Left renal cortex interstitium (tissue), 4 donors: ENCODE data around the gene SHISA8. TPM values are rescaled to one million over a fixed set of nuclear protein-coding genes. Genes with fewer than 3 reads are reported as not detected.
"Not testable (repeated sequence)": the region's sequence is repeated elsewhere in the genome, so short reads cannot be mapped to it uniquely, and the experiment has no call there.

Experiments
- DNase-seq, 4 donors: peaks; one replicate each; pipeline ENCODE4 v3.0.0-alpha.2; 2013; ENCODE audit warnings: low read depth in 4 of 4, low spot score in 2 of 4, missing footprints in 1 of 4
- polyA plus RNA-seq, 4 donors: library from polyadenylated mRNA; unstranded; fragments of 120-200 nt; gene quantifications; one replicate each; pipeline ENCODE4 v1.2.1, GENCODE V29; 2013; ENCODE audit not compliant: insufficient read length in 4 of 4

The SHISA8 gene
- polyA plus RNA-seq, 4 donors: 0.28 to 1.9 (median 0.93) TPM

DNA sequence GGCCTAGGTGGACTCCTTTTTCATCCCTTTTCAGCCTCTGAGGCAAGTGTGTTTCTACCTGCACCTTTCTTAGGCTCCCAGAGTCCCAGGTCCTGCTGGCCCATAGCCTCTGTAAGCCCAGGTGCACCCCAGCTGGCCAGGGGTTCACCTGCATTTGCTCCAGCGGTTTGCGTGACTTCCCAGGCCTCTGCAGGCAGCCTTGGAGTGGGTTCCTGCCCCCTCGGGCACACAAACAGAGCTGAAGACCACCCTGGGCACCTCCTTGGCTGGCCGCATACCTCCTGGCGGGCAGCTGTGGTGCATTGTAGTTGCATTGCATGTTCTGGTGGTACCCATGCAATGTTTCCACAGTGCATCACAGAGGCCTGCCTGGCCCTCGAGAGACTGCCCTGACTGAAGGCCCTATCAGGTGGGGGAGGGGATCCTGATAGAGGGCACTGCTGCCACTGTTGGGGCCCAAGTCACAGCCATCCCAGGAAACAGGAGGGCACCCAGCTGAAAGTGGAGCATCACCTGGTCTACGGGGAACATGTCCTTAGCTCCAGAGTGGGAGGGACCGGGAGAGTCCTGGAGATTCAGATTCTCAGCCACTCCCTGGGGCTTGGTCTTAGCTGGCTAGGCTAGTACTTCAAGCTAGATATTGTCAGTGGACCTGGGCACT lies 14.1 kb downstream of the SHISA8 start:
- DNase-seq: no peak

- DNase-seq: no peak
Observed at GRCh38 chr22:41899992-41900651, 14.8 kb downstream of the SHISA8 start.

DNA sequence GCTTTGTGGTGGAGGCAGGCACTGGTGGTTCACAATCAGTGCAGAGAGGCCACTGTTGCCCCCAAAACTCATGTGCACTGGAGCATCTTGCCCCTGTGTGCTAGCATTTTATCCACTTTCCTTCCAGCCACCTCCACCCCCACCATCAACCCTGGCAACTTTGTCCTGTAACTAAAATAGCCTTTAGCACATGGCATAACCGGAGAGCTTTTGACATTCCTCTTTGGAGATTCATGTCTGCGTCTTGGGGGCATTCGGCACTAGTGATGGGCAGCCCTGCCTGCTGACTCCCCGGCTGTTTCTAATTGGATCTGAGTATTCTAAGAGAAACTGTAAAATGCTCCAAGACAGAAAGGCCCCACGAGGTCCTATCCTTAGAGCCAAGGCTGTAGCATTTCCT lies 15.8 kb downstream of the SHISA8 start:
- DNase-seq: no peak

DNA sequence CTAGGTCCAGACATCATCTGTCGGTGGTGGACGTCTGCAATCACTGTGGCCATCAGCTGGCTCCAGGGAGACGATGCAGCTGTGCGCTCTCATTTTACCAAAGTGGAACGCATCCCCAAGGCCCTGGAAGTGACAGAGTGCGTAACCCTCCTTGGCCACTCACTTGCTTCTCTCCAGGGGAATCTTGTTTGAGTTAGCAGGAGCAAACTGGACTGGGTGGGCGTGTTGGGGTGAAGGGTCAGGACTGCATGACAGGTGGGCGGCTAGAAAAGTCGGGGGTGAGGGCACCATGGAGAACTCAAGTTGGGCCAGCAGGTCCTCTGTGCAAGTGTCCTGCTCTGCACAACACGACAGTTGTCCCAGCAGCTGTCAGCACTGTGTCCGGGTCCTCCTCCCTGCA lies 16.2 kb downstream of the SHISA8 start:
- DNase-seq: no peak

- no peak for DNase-seq
Observed at GRCh38 chr22:41893591-41894375, 21.1 kb downstream of the SHISA8 start.

DNA sequence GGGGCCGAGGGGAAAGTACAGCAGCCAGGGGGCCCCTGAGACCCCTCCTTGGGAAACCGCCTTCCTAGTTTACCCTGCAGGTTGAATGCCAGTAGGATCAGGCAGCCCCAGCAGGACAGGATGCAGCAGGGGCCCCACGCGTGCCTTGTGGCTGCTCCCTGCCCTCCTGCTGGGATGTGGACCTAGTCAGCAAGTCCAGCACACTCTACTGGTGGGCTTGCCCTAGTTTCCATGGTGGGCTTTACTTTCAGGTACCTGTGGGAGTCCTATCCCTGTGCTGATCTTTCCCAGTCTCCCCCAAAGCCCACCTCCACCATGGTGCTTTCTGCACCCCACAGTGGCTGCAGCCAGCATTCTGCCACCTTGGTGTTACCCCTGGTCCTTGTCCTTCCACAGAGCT lies 22.2 kb downstream of the SHISA8 start:
- DNase-seq: no peak

GRCh38 chr22:41891407-41891806 lies 23.5 kb downstream of the SHISA8 start:
- no peak for DNase-seq

DNA sequence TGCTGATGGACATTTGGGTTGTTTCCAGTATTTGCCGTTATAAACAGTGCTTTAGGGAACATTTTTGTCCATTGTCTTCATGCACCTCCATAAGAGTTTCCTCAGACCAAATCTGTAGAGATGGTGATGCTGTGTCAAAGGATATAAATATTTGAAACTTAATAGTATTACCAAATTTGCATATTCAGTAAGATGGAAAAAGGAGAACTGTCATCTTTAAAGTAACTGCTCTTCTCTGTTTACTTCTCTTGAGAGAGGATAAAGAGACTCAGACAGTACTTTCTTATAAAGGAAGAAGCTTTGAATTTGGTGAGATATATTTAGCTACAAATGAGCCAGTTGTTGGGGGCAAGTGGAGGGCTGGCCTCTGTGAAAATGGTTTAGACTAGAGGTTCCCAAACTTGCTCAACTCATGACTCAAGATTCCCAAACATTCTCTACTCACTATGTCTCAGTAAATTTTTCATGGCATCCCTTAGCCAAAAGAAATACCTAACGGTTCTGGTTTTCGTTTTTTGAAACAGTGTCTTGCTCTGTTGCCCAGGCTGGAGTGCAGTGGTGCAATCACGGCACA lies 26.2 kb downstream of the SHISA8 start:
- no peak for DNase-seq

GRCh38 chr22:41885516-41885915 lies 29.4 kb downstream of the SHISA8 start:
- no peak for DNase-seq

DNA sequence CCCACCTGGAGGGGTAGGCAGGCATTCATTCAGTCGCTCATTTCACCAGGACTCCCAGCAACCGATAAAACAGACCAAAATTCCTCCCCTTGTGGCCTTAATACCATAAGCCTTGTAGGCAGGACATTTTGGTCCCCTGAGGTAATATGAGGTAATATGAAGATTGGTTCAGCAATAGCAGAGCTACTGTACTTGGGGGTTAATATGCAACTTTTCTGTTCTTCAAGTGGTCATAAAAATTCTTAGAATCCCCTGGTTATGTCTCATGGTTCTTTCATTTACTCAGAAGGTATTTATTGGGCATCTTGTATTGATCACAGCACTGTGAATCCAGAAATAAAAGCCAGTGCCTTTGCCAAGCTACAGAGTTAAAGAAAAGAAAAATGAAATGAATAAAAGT lies 29.8 kb downstream of the SHISA8 start:
- DNase-seq: no peak

GRCh38 chr22:41883400-41883799 lies 31.5 kb downstream of the SHISA8 start:
- DNase-seq: no peak

- DNase-seq: no peak
Observed at GRCh38 chr22:41880653-41881052, 34.2 kb downstream of the SHISA8 start.

- DNase-seq: no peak
Observed at GRCh38 chr22:41876675-41877074, 38.2 kb downstream of the SHISA8 start.

- no peak for DNase-seq
Observed at GRCh38 chr22:41876275-41876674, 38.6 kb downstream of the SHISA8 start.

DNA sequence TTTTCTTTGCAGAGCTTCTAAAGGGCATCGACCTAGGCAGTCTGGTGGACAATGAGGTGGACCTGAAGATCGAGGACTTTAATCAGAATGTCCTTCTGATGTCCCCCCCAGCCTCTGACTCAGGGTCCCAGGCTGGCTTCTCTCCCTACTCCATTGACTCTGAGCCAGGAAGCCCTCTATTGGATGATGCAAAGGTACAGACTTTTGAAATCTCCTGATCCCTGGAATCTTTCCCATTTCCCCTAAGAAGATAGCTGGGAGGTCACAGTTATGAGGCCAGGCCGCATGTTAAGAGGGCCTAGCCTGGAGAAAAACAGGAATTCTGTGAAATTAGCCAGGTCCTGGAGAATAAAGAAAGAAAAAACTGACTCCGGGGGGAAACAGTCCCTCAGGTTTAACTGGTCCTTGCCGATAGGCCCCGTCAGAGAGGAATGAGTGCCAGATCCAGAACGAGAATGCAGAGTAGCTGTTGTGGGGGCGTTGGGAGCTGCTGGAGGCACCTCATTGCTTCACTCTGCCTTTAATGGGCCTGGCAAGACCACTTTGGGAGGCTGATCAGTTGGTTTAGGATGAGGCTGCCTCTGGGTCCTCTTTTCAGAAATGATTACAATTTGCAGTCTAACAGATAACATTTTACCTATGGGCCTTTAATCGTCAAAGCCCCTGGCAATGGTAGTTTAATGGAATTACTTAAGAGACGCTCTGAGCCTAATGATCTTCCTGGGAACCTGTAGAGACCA lies 39.2 kb downstream of the SHISA8 start:
- DNase-seq: no peak

DNA sequence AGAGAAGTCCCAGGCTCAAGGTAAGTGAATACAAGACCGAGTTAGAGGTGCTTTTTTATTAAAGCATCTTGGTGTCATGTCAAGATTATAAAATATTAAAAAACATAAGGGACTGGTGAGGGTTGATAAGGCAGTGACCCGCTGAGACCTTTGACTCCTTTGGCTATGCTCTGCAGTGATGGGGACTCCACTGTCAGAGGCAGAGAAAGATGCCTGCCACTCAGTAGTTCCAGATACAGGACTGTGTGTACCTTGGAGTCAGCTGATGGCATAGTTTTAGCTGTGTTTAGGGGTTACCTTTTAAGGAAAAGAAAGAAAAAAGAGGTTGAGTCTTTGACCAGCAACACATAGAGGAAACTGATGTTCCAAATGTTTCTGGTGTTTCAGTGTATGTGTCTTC lies 40.8 kb downstream of the SHISA8 start:
- DNase-seq: no peak

- DNase-seq: no peak
Observed at GRCh38 chr22:41873391-41873790, 41.5 kb downstream of the SHISA8 start.

GRCh38 chr22:41870786-41871185 lies 44.1 kb downstream of the SHISA8 start:
- no peak for DNase-seq

DNA sequence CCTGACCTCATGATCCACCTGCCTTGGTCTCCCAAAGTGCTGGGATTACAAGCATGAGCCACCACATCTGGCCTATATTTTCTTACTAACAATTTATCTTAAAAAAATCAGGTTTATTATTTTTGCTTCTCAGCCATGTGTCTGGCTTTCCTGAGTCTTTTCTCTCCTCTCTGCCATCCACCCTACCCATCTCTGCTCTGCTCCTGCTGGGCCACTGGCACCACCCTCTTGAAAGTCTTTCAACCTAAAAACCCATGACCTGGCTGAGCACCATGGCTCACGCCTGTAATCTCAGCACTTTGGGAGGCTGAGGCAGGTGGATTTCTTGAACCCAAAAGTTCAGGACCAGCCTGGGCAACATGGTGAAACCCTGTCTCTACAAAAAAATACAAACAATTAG lies 44.8 kb downstream of the SHISA8 start:
- not testable (repeated sequence) for DNase-seq

- DNase-seq: no peak
Observed at GRCh38 chr22:41868556-41868955, 46.3 kb downstream of the SHISA8 start.

GRCh38 chr22:41863472-41863871 lies 51.4 kb downstream of the SHISA8 start:
- DNase-seq: no peak
